SK-N-SH (cell line): Measurements from ENCODE around the gene EPB41L2. TPM values are rescaled to one million over a fixed set of nuclear protein-coding genes. Genes with fewer than 3 reads are reported as not detected.
A peak's percentile ranks its signal among the peaks of the same experiment; 100 is the strongest.

ENCODE experiments used
- CTCF ChIA-PET: fragments of 300-600, 350-600 bp; formaldehyde crosslinking; extraction: SDS; loops from one replicate; lab custom pipeline; 2021; lab: Yijun Ruan, JAX
- POLR2A ChIA-PET: fragments of 350-600 bp; sonication (Branson Sonifier 250); formaldehyde crosslinking; extraction: SDS; loops from one replicate; lab custom pipeline; 2020; ENCODE audit warnings: antibody characterized with exemption, inconsistent platforms; lab: Yijun Ruan, JAX
- DNase-seq: peaks from one replicate; pipeline ENCODE4 v3.0.0; 2012
- H2AFZ ChIP-seq: fragments of 200-600 bp; sonication (generic); 2 replicates; pipeline ENCODE4 v1.8.1; 2016; ENCODE audit warnings: antibody characterized with exemption, mild to moderate bottlenecking, low read depth
- H3F3A ChIP-seq: fragments of 200-600 bp; sonication (generic); replicated peaks from 2 replicates; pipeline ENCODE3; 2016; ENCODE audit warnings: antibody characterized with exemption, mild to moderate bottlenecking; ENCODE audit not compliant: insufficient read depth
- H3K27ac ChIP-seq, 2 experiments: fragments of 200-500 bp in 1 of 2; fragments of 200-600 bp in 1 of 2; sonication (Bioruptor generic) in 1 of 2; sonication (generic), shearing (Covaris generic) in 1 of 2; 2 replicates each; pipeline versions ENCODE4 v1.5.1 to v1.6.1; 2014 to 2016; ENCODE audit warnings: low read depth in 2 of 2, inconsistent platforms in 1 of 2, low read length in 1 of 2, mild to moderate bottlenecking in 1 of 2, mixed read lengths in 1 of 2
- H3K27me3 ChIP-seq: fragments of 200-600 bp; sonication (generic), shearing (Covaris generic); 2 replicates; pipeline ENCODE4 v1.6.1; 2016; ENCODE audit warnings: mixed run types; ENCODE audit not compliant: insufficient read depth
- H3K36me3 ChIP-seq, 2 experiments: fragments of 200-500 bp in 1 of 2; fragments of 200-600 bp in 1 of 2; sonication (Bioruptor generic) in 1 of 2; sonication (generic) in 1 of 2; replicated peaks in 1 of 2; 2 replicates each; pipeline versions ENCODE3 to v1.5.1; 2014 to 2016; ENCODE audit warnings: low read length in 1 of 2, mild to moderate bottlenecking in 1 of 2; ENCODE audit not compliant: insufficient read depth in 2 of 2, control insufficient read depth in 1 of 2
- H3K4me1 ChIP-seq, 2 experiments: fragments of 200-500 bp in 1 of 2; fragments of 200-600 bp in 1 of 2; sonication (Bioruptor generic) in 1 of 2; sonication (generic), shearing (Covaris generic) in 1 of 2; 2 replicates each; pipeline versions ENCODE4 v1.5.1 to v1.6.1; 2014 to 2016; ENCODE audit warnings: low read depth in 1 of 2, low read length in 1 of 2, mixed run types in 1 of 2; ENCODE audit not compliant: insufficient read depth in 2 of 2, control insufficient read depth in 1 of 2
- H3K4me2 ChIP-seq: fragments of 200-600 bp; sonication (generic), shearing (Covaris generic); 2 replicates; pipeline ENCODE4 v1.6.1; 2017; ENCODE audit warnings: mixed run types
- H3K4me3 ChIP-seq, 2 experiments: fragments of 200-500 bp in 1 of 2; fragments of 200-600 bp in 1 of 2; sonication (Bioruptor generic) in 1 of 2; sonication (generic), shearing (Covaris generic) in 1 of 2; 2 replicates each; pipeline versions ENCODE4 v1.5.1 to v1.8.1; 2014 to 2016; ENCODE audit warnings: low read depth in 2 of 2, inconsistent platforms in 1 of 2, low read length in 1 of 2, mild to moderate bottlenecking in 1 of 2, mixed read lengths in 1 of 2, moderate library complexity in 1 of 2
- H3K79me2 ChIP-seq: fragments of 200-600 bp; sonication (generic); 2 replicates; pipeline ENCODE4 v1.8.1; 2017; ENCODE audit warnings: mild to moderate bottlenecking; ENCODE audit not compliant: insufficient read depth
- H3K9ac ChIP-seq: fragments of 200-600 bp; sonication (generic); 2 replicates; pipeline ENCODE4 v1.6.1; 2017; ENCODE audit warnings: mixed run types
- H3K9me2 ChIP-seq: fragments of 200-600 bp; sonication (generic); 2 replicates; pipeline ENCODE4 v1.6.1; 2017; ENCODE audit warnings: mixed run types
- H3K9me3 ChIP-seq: fragments of 200-600 bp; sonication (generic); 2 replicates; pipeline ENCODE4 v1.6.1; 2017; ENCODE audit warnings: mixed run types, mild to moderate bottlenecking, moderate library complexity
- H4K20me1 ChIP-seq: fragments of 200-600 bp; sonication (generic); 2 replicates; pipeline ENCODE4 v1.6.1; 2017; ENCODE audit warnings: mild to moderate bottlenecking, mixed run types; ENCODE audit not compliant: insufficient read depth
- EZH2phosphoT487 ChIP-seq: fragments of 200-600 bp; sonication (generic); IDR thresholded peaks from 2 replicates; pipeline ENCODE4 v1.6.1; 2017; ENCODE audit warnings: low read depth, mixed run types, mild to moderate bottlenecking, antibody characterized with exemption, moderate library complexity, borderline replicate concordance
- FOSL2 ChIP-seq: IDR thresholded peaks from 2 replicates; pipeline ENCODE4 v1.4.0; 2012; ENCODE audit warnings: low read depth, mild to moderate bottlenecking, moderate library complexity, borderline replicate concordance
- MXI1 ChIP-seq: IDR thresholded peaks from 2 replicates; pipeline ENCODE4 v1.6.1; 2012; ENCODE audit warnings: mild to moderate bottlenecking, low read depth, low read length, improper control_type of control experiment
- RAD21 ChIP-seq: IDR thresholded peaks from 2 replicates; pipeline ENCODE4 v1.6.1; 2012; ENCODE audit warnings: mild to moderate bottlenecking, low read length
- RCOR1 ChIP-seq: fragments of 150-350 bp; IDR thresholded peaks from 2 replicates; pipeline ENCODE4 v1.6.1; 2017; ENCODE audit warnings: antibody characterized with exemption, low read length
- RXRA ChIP-seq: IDR thresholded peaks from 2 replicates; pipeline ENCODE4 v1.4.0; 2012; ENCODE audit warnings: low read depth, mild to moderate bottlenecking, borderline replicate concordance
- SMC3 ChIP-seq: IDR thresholded peaks from 2 replicates; pipeline ENCODE4 v1.6.1; 2012; ENCODE audit warnings: low read depth, low read length, improper control_type of control experiment
- WGBS: methylation state at CpG from one replicate; pipeline ENCODE4 v1.1.6; 2017; ENCODE audit warnings: low lambda C conversion rate; 5-methylcytosine and 5-hydroxymethylcytosine counted together
- polyA plus RNA-seq, 3 experiments: library from polyadenylated mRNA; depleted of rRNA; stranded (reverse); fragments of >200 nt; gene quantifications; 2 replicates each; pipeline ENCODE4 v1.2.3, GENCODE V29; 2012
- TF ChIP-seq, protein P1 (sequence below): IDR thresholded peaks from 2 replicates; pipeline ENCODE4 v1.6.1; 2012; ENCODE audit warnings: mild to moderate bottlenecking, low read depth, low read length, moderate library complexity
- TF ChIP-seq, protein P2 (sequence below): fragments of 200-600 bp; sonication (generic); IDR thresholded peaks from 2 replicates; pipeline ENCODE4 v1.6.1; 2017; ENCODE audit warnings: antibody characterized with exemption, mild to moderate bottlenecking, moderate library complexity

The EPB41L2 gene
- polyA plus RNA-seq, 1 of the 3 experiments (the other 2 are of a cell fraction) = 1.4 TPM

DNA sequence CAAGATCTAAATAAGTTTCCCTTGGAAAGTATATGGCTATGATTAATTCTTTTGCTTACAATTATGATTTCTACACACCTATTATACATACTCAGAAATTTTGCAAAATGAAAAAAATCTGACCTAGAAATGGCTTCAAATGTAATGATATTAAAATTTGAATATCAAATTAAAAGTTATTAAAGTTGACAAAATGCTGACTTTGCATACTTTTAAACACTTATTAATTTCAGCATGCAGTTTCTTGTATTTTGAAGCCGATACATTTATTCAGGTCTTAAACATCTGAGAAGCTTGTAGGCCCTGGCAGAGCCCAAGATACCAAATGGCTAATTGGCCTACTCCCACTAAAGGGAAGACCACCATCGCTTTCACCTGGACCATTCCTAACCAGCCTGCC, 176.1 kb downstream of the EPB41L2 start (continued):
- TF ChIP-seq, protein P1, sequence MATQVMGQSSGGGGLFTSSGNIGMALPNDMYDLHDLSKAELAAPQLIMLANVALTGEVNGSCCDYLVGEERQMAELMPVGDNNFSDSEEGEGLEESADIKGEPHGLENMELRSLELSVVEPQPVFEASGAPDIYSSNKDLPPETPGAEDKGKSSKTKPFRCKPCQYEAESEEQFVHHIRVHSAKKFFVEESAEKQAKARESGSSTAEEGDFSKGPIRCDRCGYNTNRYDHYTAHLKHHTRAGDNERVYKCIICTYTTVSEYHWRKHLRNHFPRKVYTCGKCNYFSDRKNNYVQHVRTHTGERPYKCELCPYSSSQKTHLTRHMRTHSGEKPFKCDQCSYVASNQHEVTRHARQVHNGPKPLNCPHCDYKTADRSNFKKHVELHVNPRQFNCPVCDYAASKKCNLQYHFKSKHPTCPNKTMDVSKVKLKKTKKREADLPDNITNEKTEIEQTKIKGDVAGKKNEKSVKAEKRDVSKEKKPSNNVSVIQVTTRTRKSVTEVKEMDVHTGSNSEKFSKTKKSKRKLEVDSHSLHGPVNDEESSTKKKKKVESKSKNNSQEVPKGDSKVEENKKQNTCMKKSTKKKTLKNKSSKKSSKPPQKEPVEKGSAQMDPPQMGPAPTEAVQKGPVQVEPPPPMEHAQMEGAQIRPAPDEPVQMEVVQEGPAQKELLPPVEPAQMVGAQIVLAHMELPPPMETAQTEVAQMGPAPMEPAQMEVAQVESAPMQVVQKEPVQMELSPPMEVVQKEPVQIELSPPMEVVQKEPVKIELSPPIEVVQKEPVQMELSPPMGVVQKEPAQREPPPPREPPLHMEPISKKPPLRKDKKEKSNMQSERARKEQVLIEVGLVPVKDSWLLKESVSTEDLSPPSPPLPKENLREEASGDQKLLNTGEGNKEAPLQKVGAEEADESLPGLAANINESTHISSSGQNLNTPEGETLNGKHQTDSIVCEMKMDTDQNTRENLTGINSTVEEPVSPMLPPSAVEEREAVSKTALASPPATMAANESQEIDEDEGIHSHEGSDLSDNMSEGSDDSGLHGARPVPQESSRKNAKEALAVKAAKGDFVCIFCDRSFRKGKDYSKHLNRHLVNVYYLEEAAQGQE = no peak
- TF ChIP-seq EZH2phosphoT487 = no peak
- no peak for TF ChIP-seq RCOR1

DNA sequence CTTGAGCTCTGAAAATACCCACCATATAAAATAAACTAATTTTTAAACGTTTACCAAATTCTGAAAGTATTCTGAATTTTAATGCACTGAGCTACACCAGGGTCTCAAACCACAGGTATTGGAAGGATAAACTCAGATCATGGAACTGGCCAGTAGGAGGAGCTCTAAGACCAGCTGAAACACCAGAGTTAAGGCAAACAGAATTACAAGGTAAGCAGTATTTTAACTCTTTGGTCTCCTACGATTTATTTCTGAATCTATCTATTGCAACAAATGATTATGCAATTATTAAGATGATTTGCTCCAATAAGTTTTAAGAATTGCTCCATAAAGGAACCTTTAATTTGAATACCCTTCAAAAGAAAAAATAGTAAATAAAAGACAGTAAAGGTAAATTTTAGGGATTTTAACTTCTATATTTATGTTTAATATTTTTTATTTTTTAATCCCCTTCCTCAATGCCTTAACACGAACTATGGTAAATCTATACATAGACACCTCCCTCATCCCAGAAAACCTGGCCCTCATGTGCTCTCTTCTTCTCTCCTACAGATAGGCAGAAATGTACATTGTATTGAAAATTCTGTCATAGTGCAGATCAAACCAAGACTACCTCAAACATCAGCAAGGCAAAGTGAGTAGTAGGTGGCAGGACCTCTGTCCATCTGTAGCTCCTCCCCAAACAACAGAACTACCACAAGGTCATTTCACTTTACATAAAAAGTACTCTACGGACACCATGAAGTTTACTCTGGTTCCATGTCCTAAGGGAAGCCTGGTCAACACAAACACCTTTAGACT, 177.5 kb downstream of the EPB41L2 start:
- H3K9me2 ChIP-seq = no peaks in the 10 kb centered on the region
- ChIA-PET POLR2A (interaction anchor here (1.0 kb wide), 1 partner anchor 743 kb away, joined by 3 read pairs; the partner anchor contains the start of gene MED23), CTCF (interaction anchor here (0.6 to 2.5 kb wide), 25 partner anchors 8 to 1024 kb away, joined by 3 to 32 read pairs (median 4); partner anchors contain the start of gene MED23)
- no peak overlapping the region for H3K4me2 ChIP-seq
- H4K20me1 ChIP-seq = no peaks in the 10 kb centered on the region
- no peaks in the 10 kb centered on the region for H3K79me2 ChIP-seq
- H3K9me3 ChIP-seq = no peaks in the 10 kb centered on the region
- H3K36me3 ChIP-seq = no peaks in the 10 kb centered on the region
- peak; percentile 45 for DNase-seq
- no peak overlapping the region for H3K27ac ChIP-seq
- no peak overlapping the region for H2AFZ ChIP-seq
- WGBS = 4% methylated on average over 4 of the region's 4 CpGs
- H3K4me3 ChIP-seq = no peak overlapping the region
- peaks cover 3% of the 10 kb centered on the region for H3F3A ChIP-seq
- no peak overlapping the region for H3K9ac ChIP-seq
- TF ChIP-seq RXRA (no peak), SMC3 (peak; percentile 73), MXI1 (no peak), FOSL2 (no peak), RAD21 (peak; percentile 94)
- TF ChIP-seq, protein P2, sequence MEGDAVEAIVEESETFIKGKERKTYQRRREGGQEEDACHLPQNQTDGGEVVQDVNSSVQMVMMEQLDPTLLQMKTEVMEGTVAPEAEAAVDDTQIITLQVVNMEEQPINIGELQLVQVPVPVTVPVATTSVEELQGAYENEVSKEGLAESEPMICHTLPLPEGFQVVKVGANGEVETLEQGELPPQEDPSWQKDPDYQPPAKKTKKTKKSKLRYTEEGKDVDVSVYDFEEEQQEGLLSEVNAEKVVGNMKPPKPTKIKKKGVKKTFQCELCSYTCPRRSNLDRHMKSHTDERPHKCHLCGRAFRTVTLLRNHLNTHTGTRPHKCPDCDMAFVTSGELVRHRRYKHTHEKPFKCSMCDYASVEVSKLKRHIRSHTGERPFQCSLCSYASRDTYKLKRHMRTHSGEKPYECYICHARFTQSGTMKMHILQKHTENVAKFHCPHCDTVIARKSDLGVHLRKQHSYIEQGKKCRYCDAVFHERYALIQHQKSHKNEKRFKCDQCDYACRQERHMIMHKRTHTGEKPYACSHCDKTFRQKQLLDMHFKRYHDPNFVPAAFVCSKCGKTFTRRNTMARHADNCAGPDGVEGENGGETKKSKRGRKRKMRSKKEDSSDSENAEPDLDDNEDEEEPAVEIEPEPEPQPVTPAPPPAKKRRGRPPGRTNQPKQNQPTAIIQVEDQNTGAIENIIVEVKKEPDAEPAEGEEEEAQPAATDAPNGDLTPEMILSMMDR = peak; percentile 96
- TF ChIP-seq, all 33 proteins: peak for 3
- Histone ChIP-seq H3K4me1 (no peaks in the 10 kb centered on the region; a peak in 1 of 4 replicates), H3K27me3 (peaks cover 9% of the 10 kb centered on the region; the same call in 1 of the 2 replicates)
